HepG2 (cell line): ENCODE measurements around the gene PRSS27.

Experiments used
- DR1 ChIP-seq: sonication (generic); formaldehyde crosslinking; IDR thresholded peaks from 2 replicates; pipeline ENCODE4 v1.8.0; 2021; ENCODE audit warnings: mild to moderate bottlenecking, missing genetic modification reagents, inconsistent platforms
- EP300 ChIP-seq, 3 experiments: sonication (generic) in 1 of 3; formaldehyde crosslinking in 1 of 3; IDR thresholded peaks; 2 replicates each; pipeline versions ENCODE4 v1.5.1 to v1.6.1; 2011 to 2020; ENCODE audit warnings: low read depth in 2 of 3, low read length in 2 of 3, borderline replicate concordance in 1 of 3, improper control_type of control experiment in 1 of 3, mild to moderate bottlenecking in 1 of 3, missing genetic modification reagents in 1 of 3, moderate library complexity in 1 of 3
- MBNL3 ChIP-seq: fragments of 250-450 bp; sonication (Bioruptor Pico); conservative IDR thresholded peaks from 2 replicates; pipeline ENCODE4 v1.8.0; 2022; ENCODE audit warnings: mild to moderate bottlenecking, inconsistent platforms
- POLR2A ChIP-seq, 2 experiments: IDR thresholded peaks; 2 replicates each; pipeline ENCODE4 v1.6.1; 2011; ENCODE audit warnings: low read depth in 2 of 2, low read length in 2 of 2, mild to moderate bottlenecking in 1 of 2, moderate library complexity in 1 of 2; ENCODE audit not compliant: insufficient read depth in 1 of 2
- ZNF646 ChIP-seq: sonication (generic); formaldehyde crosslinking; IDR thresholded peaks from 2 replicates; pipeline ENCODE4 v1.9.0; 2021; ENCODE audit warnings: mild to moderate bottlenecking, missing genetic modification reagents
- TF ChIP-seq, protein P1 (sequence below): sonication (generic); formaldehyde crosslinking; IDR thresholded peaks from 2 replicates; pipeline ENCODE4 v1.5.0; 2020; ENCODE audit warnings: missing genetic modification reagents, mild to moderate bottlenecking, borderline replicate concordance

DNA sequence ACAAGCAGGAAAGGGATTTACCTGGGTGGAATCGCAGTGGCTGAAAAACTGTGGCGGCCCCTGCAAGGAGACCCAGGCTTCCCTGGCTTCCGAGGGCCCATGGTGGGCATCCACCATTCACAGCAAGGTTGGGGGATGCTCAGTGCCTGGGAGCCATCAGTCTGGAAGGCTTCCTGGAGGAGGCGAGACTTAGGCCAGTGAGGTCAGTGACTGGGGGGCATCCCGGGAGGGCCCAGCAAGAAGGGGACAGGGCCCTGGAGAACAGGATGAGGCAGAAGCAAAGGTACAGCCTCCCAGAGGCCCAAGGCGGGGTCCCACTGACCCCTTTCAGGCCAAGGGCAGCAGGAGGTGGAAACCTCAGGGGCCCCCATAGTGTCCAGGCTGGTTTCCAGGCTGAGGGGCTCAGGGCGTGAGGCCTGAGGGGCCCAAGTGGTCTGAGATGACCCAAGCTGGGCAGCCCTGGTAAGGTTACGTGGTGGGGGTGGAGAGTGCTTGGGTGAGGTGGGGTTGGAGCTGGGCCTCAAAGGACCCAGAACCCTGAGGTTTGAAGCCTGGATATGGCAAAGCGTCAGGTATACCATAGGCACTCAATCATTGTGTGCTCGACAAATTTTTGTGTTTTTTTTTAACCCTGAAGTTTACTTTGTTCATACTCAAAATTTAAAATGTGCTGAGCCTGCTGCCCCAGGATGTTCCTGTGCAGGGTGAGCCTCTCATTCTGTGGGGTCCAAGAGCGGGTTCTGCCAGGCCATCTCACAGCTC, 16.6 kb upstream of the PRSS27 start:
- TF ChIP-seq POLR2A (IDR thresholded peaks at IDR 0.05; ENCODE audit: insufficient read depth in 1 of 2, low read depth in 2 of 2, low read length in 2 of 2) (no peak), DR1 (CRISPR knock-in tag) (no peak), EP300 (IDR thresholded peaks at IDR 0.05; ENCODE audit: low read depth in 2 of 2, low read length in 2 of 2) (no peak), EP300 (CRISPR knock-in tag; IDR thresholded peaks at IDR 0.05; ENCODE audit: borderline replicate concordance) (no peak), ZNF646 (CRISPR knock-in tag) (no peak), MBNL3 (CRISPR knock-in tag) (no peak)
- TF ChIP-seq, protein P1, sequence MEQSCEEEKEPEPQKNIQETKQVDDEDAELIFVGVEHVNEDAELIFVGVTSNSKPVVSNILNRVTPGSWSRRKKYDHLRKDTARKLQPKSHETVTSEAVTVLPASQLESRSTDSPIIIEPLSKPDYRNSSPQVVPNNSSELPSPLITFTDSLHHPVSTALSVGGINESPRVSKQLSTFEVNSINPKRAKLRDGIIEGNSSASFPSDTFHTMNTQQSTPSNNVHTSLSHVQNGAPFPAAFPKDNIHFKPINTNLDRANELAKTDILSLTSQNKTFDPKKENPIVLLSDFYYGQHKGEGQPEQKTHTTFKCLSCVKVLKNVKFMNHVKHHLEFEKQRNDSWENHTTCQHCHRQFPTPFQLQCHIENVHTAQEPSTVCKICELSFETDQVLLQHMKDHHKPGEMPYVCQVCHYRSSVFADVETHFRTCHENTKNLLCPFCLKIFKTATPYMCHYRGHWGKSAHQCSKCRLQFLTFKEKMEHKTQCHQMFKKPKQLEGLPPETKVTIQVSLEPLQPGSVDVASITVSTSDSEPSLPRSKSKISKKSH (CRISPR knock-in tag), result no peak
